Gastroesophageal sphincter (tissue), 4 donors: ENCODE measurements around the gene UVRAG. TPM values are rescaled to one million over a fixed set of nuclear protein-coding genes. Genes with fewer than 3 reads are reported as not detected.

Experiments
- ATAC-seq: fragments of 150-250 bp; one replicate; pipeline ENCODE4 v1.9.1; 2016; ENCODE audit warnings: mild to moderate bottlenecking, moderate library complexity
- H3K27ac ChIP-seq, 4 donors: fragments of 200-600 bp; sonication (generic) in 3 of 4; 1 replicate in 3 of 4; 2 replicates in 1 of 4; pipeline ENCODE4 v1.5.1; 2016 to 2019
- H3K27me3 ChIP-seq: fragments of 200-600 bp; sonication (generic); one replicate; pipeline ENCODE4 v1.5.1; 2019
- H3K36me3 ChIP-seq, 2 donors: fragments of 200-600 bp; sonication (generic); one replicate each; pipeline ENCODE4 v1.5.1; 2019; ENCODE audit warnings: control low read depth in 1 of 2
- H3K4me1 ChIP-seq, 3 donors: fragments of 200-600 bp; sonication (generic); 1 replicate in 2 of 3; 2 replicates in 1 of 3; pipeline ENCODE4 v1.5.1; 2016 to 2019; ENCODE audit warnings: control low read depth in 2 of 3
- H3K4me3 ChIP-seq, 2 donors: fragments of 200-600 bp; sonication (generic); one replicate each; pipeline ENCODE4 v1.5.1; 2019; ENCODE audit warnings: mild to moderate bottlenecking in 1 of 2, moderate library complexity in 1 of 2
- H3K9me3 ChIP-seq, 3 donors: fragments of 200-600 bp; sonication (generic); one replicate each; pipeline ENCODE4 v1.5.1; 2017 to 2019; ENCODE audit warnings: control low read depth in 2 of 3
- EP300 ChIP-seq: sonication (generic); formaldehyde crosslinking; IDR thresholded peaks from one replicate; pipeline ENCODE4 v1.6.1; 2017; ENCODE audit warnings: antibody characterized with exemption, mild to moderate bottlenecking
- POLR2A ChIP-seq, 2 donors: fragments of 450-650 bp; IDR thresholded peaks; one replicate each; pipeline ENCODE4 v1.6.1; 2017; ENCODE audit warnings: antibody characterized with exemption in 2 of 2, mild to moderate bottlenecking in 2 of 2, moderate library complexity in 1 of 2
- POLR2AphosphoS5 ChIP-seq: sonication (generic); formaldehyde crosslinking; IDR thresholded peaks from one replicate; pipeline ENCODE4 v1.6.1; 2017; ENCODE audit warnings: antibody characterized with exemption
- WGBS, 2 donors: methylation state at CpG; one replicate each; pipeline ENCODE4 v1.1.5; 2018; ENCODE audit warnings: low coverage in 1 of 2; 5-methylcytosine and 5-hydroxymethylcytosine counted together
- total RNA-seq, 4 donors: library from RNA; depleted of rRNA; stranded (reverse); fragments of >200 nt; gene quantifications; one replicate each; pipeline ENCODE4 v1.1.0, GENCODE V29; 2016
- TF ChIP-seq, protein P1 (sequence below), 4 experiments: fragments of 200-600 bp in 2 of 4; fragments of 450-650 bp in 2 of 4; sonication (generic) in 1 of 4; IDR thresholded peaks; one replicate each; pipeline ENCODE4 v1.5.1; 2017 to 2019; ENCODE audit warnings: antibody characterized with exemption in 4 of 4, mild to moderate bottlenecking in 2 of 4, moderate library complexity in 2 of 4

The UVRAG gene
- total RNA-seq, 4 donors from 2014 or later: 28.1 to 50.1 (median 34.7) TPM

DNA sequence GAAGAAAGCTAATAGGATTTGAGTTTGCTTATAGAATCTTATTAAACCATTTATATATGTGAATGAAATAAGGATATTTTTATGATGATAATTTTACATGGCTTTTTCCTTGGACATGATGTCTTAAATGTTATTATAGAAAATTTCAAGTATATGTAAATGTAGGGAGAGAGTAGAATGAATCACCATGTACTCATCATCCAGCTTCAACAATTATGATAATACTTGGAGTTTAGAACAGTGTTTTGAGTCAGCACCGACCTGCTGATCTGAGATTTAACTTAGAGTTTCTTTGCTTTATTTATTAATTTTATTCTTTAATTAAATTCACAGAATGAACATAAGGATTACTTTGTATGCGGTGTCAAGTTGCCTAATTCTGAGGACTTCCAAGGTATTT lies 193.5 kb downstream of the UVRAG start:
- Histone ChIP-seq H3K27ac (no peak overlapping the region), H3K9me3 (no peaks in the 10 kb centered on the region), H3K36me3 (peaks cover 0 to 55% of the 10 kb centered on the region in 2 donors), H3K27me3 (no peaks in the 10 kb centered on the region), H3K4me1 (no peaks in the 10 kb centered on the region), H3K4me3 (no peak overlapping the region)
- no peak for ATAC-seq
- 77 to 100% methylated on average over 2 of the region's 2 CpGs for WGBS, 2 donors
- TF ChIP-seq POLR2AphosphoS5 (no peak), EP300 (no peak), POLR2A (IDR thresholded peaks at IDR 0.05) (no peak)
- TF ChIP-seq, protein P1, sequence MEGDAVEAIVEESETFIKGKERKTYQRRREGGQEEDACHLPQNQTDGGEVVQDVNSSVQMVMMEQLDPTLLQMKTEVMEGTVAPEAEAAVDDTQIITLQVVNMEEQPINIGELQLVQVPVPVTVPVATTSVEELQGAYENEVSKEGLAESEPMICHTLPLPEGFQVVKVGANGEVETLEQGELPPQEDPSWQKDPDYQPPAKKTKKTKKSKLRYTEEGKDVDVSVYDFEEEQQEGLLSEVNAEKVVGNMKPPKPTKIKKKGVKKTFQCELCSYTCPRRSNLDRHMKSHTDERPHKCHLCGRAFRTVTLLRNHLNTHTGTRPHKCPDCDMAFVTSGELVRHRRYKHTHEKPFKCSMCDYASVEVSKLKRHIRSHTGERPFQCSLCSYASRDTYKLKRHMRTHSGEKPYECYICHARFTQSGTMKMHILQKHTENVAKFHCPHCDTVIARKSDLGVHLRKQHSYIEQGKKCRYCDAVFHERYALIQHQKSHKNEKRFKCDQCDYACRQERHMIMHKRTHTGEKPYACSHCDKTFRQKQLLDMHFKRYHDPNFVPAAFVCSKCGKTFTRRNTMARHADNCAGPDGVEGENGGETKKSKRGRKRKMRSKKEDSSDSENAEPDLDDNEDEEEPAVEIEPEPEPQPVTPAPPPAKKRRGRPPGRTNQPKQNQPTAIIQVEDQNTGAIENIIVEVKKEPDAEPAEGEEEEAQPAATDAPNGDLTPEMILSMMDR (IDR thresholded peaks at IDR 0.05): no peak

DNA sequence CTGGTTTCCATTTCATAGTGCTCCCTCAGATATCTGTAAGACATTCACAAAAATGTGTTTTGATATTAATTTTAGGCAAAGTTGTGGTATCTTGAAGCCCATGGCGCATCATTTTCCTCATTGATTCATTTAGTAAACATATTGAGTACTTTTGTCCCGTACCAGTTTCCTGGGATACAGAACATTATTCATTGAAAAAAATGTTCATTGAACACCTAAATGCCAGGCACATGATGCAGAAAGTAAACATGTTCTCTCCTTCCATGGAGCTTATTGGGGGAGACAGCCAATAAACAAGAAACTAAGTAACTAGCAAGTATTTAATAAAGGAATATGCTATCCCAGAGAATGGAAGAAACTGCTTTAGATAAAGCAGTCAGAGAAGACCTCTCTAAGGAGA lies 195.0 kb downstream of the UVRAG start:
- peaks cover 0 to 40% of the 10 kb centered on the region in 2 donors for H3K36me3 ChIP-seq
- no peaks in the 10 kb centered on the region for H3K9me3 ChIP-seq
- TF ChIP-seq, protein P1 (IDR thresholded peaks at IDR 0.05): no peak
- TF ChIP-seq POLR2A (IDR thresholded peaks at IDR 0.05) (no peak), POLR2AphosphoS5 (no peak), EP300 (no peak)
- H3K4me1 ChIP-seq: no peaks in the 10 kb centered on the region
- H3K27me3 ChIP-seq: no peaks in the 10 kb centered on the region
- 90 to 96% methylated on average over 2 of the region's 2 CpGs for WGBS, 2 donors
- no peak overlapping the region for H3K27ac ChIP-seq
- no peak for ATAC-seq
- H3K4me3 ChIP-seq: no peak overlapping the region

DNA sequence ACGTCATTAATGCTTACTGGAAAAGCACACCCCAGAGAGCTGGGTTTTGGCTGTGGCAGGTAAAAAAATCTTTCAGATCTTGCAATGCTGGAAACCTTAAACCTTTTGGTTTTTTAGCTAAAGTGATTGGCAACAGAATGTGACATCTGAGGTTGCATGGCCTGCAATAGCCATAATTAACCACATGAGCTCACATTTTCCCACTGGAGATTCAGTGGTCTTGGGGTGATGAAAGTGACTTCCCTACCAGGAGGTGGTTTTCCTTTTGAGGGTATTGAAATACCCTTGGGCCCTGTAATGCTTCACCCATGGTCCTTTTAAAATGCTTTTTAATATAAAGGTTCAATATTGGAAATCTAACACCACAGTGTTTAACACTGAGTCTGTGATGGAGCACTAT lies 198.5 kb downstream of the UVRAG start:
- ATAC-seq: no peak
- peaks cover 0 to 15% (median 0%) of the 10 kb centered on the region in 3 donors for H3K9me3 ChIP-seq
- WGBS, 2 donors: 100% methylated on average over 1 of the region's 1 CpG; no CpG with 5 or more reads in 1 of the 2 donors
- H3K36me3 ChIP-seq: peaks cover 0 to 32% of the 10 kb centered on the region in 2 donors
- no peak overlapping the region for H3K4me3 ChIP-seq
- H3K27ac ChIP-seq: no peak overlapping the region
- TF ChIP-seq POLR2AphosphoS5: no peak
- TF ChIP-seq, protein P1 (IDR thresholded peaks at IDR 0.05): no peak
- no peak for TF ChIP-seq EP300
- no peak for TF ChIP-seq POLR2A (IDR thresholded peaks at IDR 0.05)
- no peaks in the 10 kb centered on the region for H3K27me3 ChIP-seq
- no peaks in the 10 kb centered on the region for H3K4me1 ChIP-seq

DNA sequence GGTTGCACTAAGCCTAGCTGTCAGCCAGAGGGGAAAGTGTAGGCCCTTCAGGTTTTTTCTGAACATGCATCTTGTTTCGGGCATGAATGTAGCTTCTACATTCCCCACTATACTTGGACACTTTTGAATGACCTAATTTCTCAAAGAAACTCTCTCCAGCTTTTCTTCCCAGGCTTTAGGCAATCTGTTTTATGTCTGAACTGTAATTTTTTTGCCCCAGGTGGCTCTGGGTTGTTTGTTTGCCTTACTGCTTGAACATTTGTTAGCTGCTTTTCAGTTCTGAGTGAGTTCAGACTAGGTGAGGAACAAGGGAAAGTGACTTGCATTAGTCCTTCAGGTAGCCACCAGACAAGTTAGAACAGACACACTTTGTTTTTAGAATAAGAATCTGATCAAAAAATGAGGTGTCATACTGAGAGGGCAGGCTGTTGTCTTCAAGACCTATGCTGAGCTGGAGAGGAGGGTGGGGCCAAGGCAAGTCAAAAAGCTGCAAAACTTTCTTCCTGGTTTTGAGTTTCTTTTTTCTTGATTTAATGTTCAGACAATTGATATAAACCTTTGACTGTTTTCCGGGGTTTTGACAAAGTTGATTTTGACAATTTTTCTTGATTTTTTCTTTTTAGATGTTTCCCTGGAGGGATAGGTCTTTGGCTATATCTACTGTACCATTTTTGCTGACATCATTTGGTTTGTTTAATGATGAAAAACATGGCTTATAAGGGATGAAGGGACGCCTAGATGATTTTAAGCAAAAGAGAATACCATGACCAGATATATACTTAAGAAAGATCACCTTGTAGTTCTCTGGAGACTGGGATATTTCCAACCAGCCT lies 208.4 kb downstream of the UVRAG start:
- H3K27ac ChIP-seq: peak overlapping the region in 1 of 4 donors; percentile 39
- TF ChIP-seq EP300 (no peak), POLR2AphosphoS5 (no peak), POLR2A (IDR thresholded peaks at IDR 0.05) (no peak)
- TF ChIP-seq, protein P1 (IDR thresholded peaks at IDR 0.05): no peak
- peaks cover 0 to 30% of the 10 kb centered on the region in 2 donors for H3K36me3 ChIP-seq
- 68 to 70% methylated on average over 2 to 3 of the region's 3 CpGs for WGBS, 2 donors
- peaks cover 0 to 17% (median 4%) of the 10 kb centered on the region in 3 donors for H3K4me1 ChIP-seq
- no peaks in the 10 kb centered on the region for H3K9me3 ChIP-seq
- no peak overlapping the region for H3K4me3 ChIP-seq
- no peak for ATAC-seq
- no peaks in the 10 kb centered on the region for H3K27me3 ChIP-seq

DNA sequence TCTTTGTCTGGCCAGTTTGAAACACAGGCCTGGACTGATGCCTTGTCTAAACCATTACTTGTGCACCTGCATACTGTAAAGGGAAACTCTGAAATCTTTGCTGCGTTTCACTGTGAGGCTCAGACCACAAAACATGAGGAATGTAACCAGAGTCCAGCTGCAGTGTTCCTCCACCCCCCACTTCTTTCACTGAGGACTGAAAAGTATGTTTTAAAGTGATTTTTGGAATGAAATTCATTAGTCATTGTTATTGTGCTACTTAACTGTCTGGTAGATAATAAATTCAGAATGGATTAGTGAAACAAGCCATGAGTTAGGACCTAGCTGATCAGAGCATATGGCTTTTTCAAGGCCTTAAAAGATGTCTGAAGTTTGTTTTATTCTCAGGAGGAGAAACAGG lies 210.1 kb downstream of the UVRAG start:
- WGBS, 2 donors: 20 to 40% methylated on average over 1 of the region's 1 CpG
- no peaks in the 10 kb centered on the region for H3K9me3 ChIP-seq
- peak overlapping the region in 1 of 4 donors; percentile 17 for H3K27ac ChIP-seq
- H3K4me3 ChIP-seq: no peak overlapping the region
- no peaks in the 10 kb centered on the region for H3K27me3 ChIP-seq
- no peak for ATAC-seq
- peaks cover 0 to 15% of the 10 kb centered on the region in 2 donors for H3K36me3 ChIP-seq
- TF ChIP-seq POLR2AphosphoS5: no peak
- peaks cover 0 to 17% (median 4%) of the 10 kb centered on the region in 3 donors for H3K4me1 ChIP-seq
